ENCODE measurements around the gene WDR77. TPM values are rescaled to one million over a fixed set of nuclear protein-coding genes. Genes with fewer than 3 reads are reported as not detected.

WDR77 gene
- total and polyA plus RNA-seq, 3 donors from 2014 or later = 32.6 to 33.8 (median 33.7) TPM

- 57% methylated on average over 2 of the region's 2 CpGs for WGBS, 2 donors
- intact Hi-C loops (cut with DNase I; ENCODE audit: low total_unique reads) = no loop called here
- Histone ChIP-seq H3K9me3 (no peaks in the 10 kb centered on the region), H3K27me3 (no peaks in the 10 kb centered on the region), H3K4me1 (peaks cover 12% of the 10 kb centered on the region), H3K27ac (peak overlapping the region in 1 of 2 donors; percentile 25), H3K36me3 (ENCODE audit: low read depth, missing control alignments) (no peaks in the 10 kb centered on the region), H3K4me3 (no peak overlapping the region)
- TF ChIP-seq CTCF (IDR thresholded peaks at IDR 0.05) (no peak), POLR2A (IDR thresholded peaks at IDR 0.05) (no peak)
- no peak for DNase-seq
Observed at GRCh38 chr1:111476761-111477309, 27.8 kb upstream of the WDR77 start.

GRCh38 chr1:111476214-111476613 lies 27.2 kb upstream of the WDR77 start:
- TF ChIP-seq CTCF (IDR thresholded peaks at IDR 0.05) (no peak), POLR2A (IDR thresholded peaks at IDR 0.05) (no peak)
- no peaks in the 10 kb centered on the region for H3K36me3 ChIP-seq (ENCODE audit: low read depth, missing control alignments)
- DNase-seq = no peak
- peak overlapping the region in 1 of 2 donors; percentile 25 for H3K27ac ChIP-seq
- H3K4me3 ChIP-seq = no peak overlapping the region
- intact Hi-C loops (cut with DNase I; ENCODE audit: low total_unique reads) = no loop called here
- H3K9me3 ChIP-seq = no peaks in the 10 kb centered on the region
- no peaks in the 10 kb centered on the region for H3K27me3 ChIP-seq
- H3K4me1 ChIP-seq = peaks cover 7% of the 10 kb centered on the region

GRCh38 chr1:111475701-111476100 lies 26.6 kb upstream of the WDR77 start:
- no peak overlapping the region for H3K4me3 ChIP-seq
- WGBS, 2 donors = 84 to 91% methylated on average over 5 of the region's 5 CpGs
- peaks cover 7% of the 10 kb centered on the region for H3K4me1 ChIP-seq
- no peak for DNase-seq
- H3K27me3 ChIP-seq = no peaks in the 10 kb centered on the region
- no peaks in the 10 kb centered on the region for H3K36me3 ChIP-seq (ENCODE audit: low read depth, missing control alignments)
- TF ChIP-seq CTCF (IDR thresholded peaks at IDR 0.05) (no peak), POLR2A (IDR thresholded peaks at IDR 0.05) (no peak)
- intact Hi-C loops (cut with DNase I; ENCODE audit: low total_unique reads) = no loop called here
- no peak overlapping the region for H3K27ac ChIP-seq
- no peaks in the 10 kb centered on the region for H3K9me3 ChIP-seq

GRCh38 chr1:111474521-111474920 lies 25.5 kb upstream of the WDR77 start:
- TF ChIP-seq CTCF (IDR thresholded peaks at IDR 0.05) = no peak
- no peak for TF ChIP-seq POLR2A (IDR thresholded peaks at IDR 0.05)
- Histone ChIP-seq H3K4me3 (no peak overlapping the region), H3K4me1 (peaks cover 7% of the 10 kb centered on the region), H3K9me3 (no peaks in the 10 kb centered on the region), H3K27ac (peak overlapping the region in 1 of 2 donors; percentile 54), H3K27me3 (no peaks in the 10 kb centered on the region), H3K36me3 (ENCODE audit: low read depth, missing control alignments) (no peaks in the 10 kb centered on the region)
- WGBS, 2 donors = 64 to 80% methylated on average over 4 of the region's 4 CpGs
- no peak for DNase-seq
- intact Hi-C loops (cut with DNase I; ENCODE audit: low total_unique reads) = no loop called here

GRCh38 chr1:111474106-111474505 lies 25.1 kb upstream of the WDR77 start:
- Histone ChIP-seq H3K9me3 (no peaks in the 10 kb centered on the region), H3K4me1 (peaks cover 7% of the 10 kb centered on the region), H3K27ac (peak overlapping the region in 1 of 2 donors; percentile 54), H3K4me3 (no peak overlapping the region), H3K36me3 (ENCODE audit: low read depth, missing control alignments) (no peaks in the 10 kb centered on the region), H3K27me3 (no peaks in the 10 kb centered on the region)
- TF ChIP-seq CTCF (IDR thresholded peaks at IDR 0.05) (no peak), POLR2A (IDR thresholded peaks at IDR 0.05) (no peak)
- no peak for DNase-seq
- intact Hi-C loops (cut with DNase I; ENCODE audit: low total_unique reads) = no loop called here
- WGBS, 2 donors = 64 to 67% methylated on average over 5 of the region's 5 CpGs

Data from testis (tissue), 3 donors.